NK-92 (cell line): Measurements from ENCODE around the gene RAB39B.

Source experiments
- DNase-seq: peaks from one replicate; lab custom pipeline; 2025; ENCODE audit not compliant: unreplicated experiment; lab: John Stamatoyannopoulos, UW

The RAB39B gene

GRCh38 chrX:155216179-155216939, 47.9 kb downstream of the RAB39B start, which contains the start of gene VBP1:
TSS of gene VBP1 (plus strand) at chrX:155216460. CDS start at chrX:155216483, 23 bp downstream.
- DNase-seq = peak; percentile 31

DNA sequence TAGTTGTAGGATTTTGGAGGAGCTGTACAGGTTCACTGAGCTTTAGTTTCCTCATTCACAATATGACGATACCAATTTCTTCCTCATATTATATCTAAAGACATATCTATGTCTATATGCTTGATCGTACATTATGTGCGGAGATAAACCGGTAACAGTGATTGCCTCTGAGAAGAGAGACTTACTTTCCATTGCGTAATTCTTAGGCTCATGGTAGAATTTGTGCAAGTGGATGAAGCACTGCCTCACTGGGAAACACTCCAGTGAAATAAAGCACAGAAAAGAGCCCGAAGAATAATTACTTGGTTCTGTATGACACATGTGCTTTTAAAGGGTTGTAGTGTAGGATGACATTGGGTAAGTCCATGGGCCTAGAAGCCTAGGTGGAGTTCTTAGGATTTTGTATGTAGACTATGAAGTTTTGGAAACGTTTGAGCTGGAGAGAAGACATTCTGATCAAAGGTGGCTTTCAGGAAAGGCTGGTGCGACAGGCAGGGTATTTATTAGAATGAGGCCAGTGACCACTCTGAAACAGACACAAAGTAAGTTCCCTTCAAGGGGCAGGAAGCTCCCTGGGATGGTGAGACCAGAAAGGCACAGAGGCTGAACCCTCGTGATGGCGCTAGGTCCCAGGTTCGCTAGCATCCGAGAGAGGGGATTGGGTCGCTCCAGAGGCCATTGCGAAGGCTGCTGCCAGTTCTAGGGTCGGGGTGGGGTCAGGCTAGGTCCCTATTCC, 48.7 kb downstream of the RAB39B start:
- DNase-seq = no peak

- no peak for DNase-seq
Observed at GRCh38 chrX:155213731-155214130, 50.6 kb downstream of the RAB39B start.

GRCh38 chrX:155211208-155211607, 53.1 kb downstream of the RAB39B start:
- DNase-seq = no peak
